Activated CD4-positive, alpha-beta T cell treated with anti-CD3 and anti-CD28 coated beads, Interleukin-2, Interleukin-4, amounts not matched to agents 100 ng/mL and 50 ng/mL, durations not matched to agents 16 hours and 8 hours (primary cell): ENCODE measurements around the gene OR10H5.
A peak's percentile ranks its signal among the peaks of the same experiment; 100 is the strongest.
"Not testable (repeated sequence)": the region's sequence is repeated elsewhere in the genome, so short reads cannot be mapped to it uniquely, and the experiment has no call there.

ENCODE experiments used
- DNase-seq: peaks from one replicate; pipeline ENCODE4 v3.0.0-alpha.2; 2020; ENCODE audit warnings: low spot score

Gene OR10H5

GRCh38 chr19:15811476-15811875 is 24.0 kb downstream of the OR10H5 start:
- no peak for DNase-seq

GRCh38 chr19:15812060-15812722 is 24.7 kb downstream of the OR10H5 start:
- no peak for DNase-seq

GRCh38 chr19:15813916-15814315 is 26.5 kb downstream of the OR10H5 start:
- DNase-seq = no peak

GRCh38 chr19:15815306-15815705 is 27.8 kb downstream of the OR10H5 start, which contains the start of gene OR10H1:
Gene OR10H1, minus strand, starts transcription at chr19:15815664. Its CDS starts 7,627 bp downstream, at chr19:15808037.
- no peak for DNase-seq

- DNase-seq = no peak
Observed at GRCh38 chr19:15820646-15821045, 33.2 kb downstream of the OR10H5 start.

GRCh38 chr19:15825753-15826152 is 38.3 kb downstream of the OR10H5 start:
- DNase-seq = no peak

- DNase-seq = no peak
Observed at GRCh38 chr19:15828121-15828610, 40.7 kb downstream of the OR10H5 start.

- DNase-seq = not testable (repeated sequence)
Observed at GRCh38 chr19:15828611-15829305, 41.3 kb downstream of the OR10H5 start.

GRCh38 chr19:15829306-15829698 is 41.8 kb downstream of the OR10H5 start:
- DNase-seq = no peak

- DNase-seq = no peak
Observed at GRCh38 chr19:15829786-15830185, 42.3 kb downstream of the OR10H5 start.

- no peak for DNase-seq
Observed at GRCh38 chr19:15831626-15832025, 44.2 kb downstream of the OR10H5 start.

- DNase-seq = not testable (repeated sequence)
Observed at GRCh38 chr19:15834232-15834631, 46.8 kb downstream of the OR10H5 start.

- DNase-seq = peak; percentile 58
Observed at GRCh38 chr19:15835565-15836329, 48.3 kb downstream of the OR10H5 start.

GRCh38 chr19:15836330-15837220 is 49.1 kb downstream of the OR10H5 start:
- DNase-seq = peak; percentile 97

- no peak for DNase-seq
Observed at GRCh38 chr19:15837221-15837731, 49.8 kb downstream of the OR10H5 start.

- DNase-seq = no peak
Observed at GRCh38 chr19:15838351-15838750, 50.9 kb downstream of the OR10H5 start.

- DNase-seq = not testable (repeated sequence)
Observed at GRCh38 chr19:15839888-15840287, 52.4 kb downstream of the OR10H5 start.

- no peak for DNase-seq
Observed at GRCh38 chr19:15840833-15841232, 53.4 kb downstream of the OR10H5 start.

- no peak for DNase-seq
Observed at GRCh38 chr19:15841875-15842569, 54.6 kb downstream of the OR10H5 start.

- no peak for DNase-seq
Observed at GRCh38 chr19:15843203-15843893, 55.9 kb downstream of the OR10H5 start.
